Measurements from ENCODE around the gene GGTLC2. TPM values are rescaled to one million over a fixed set of nuclear protein-coding genes. Genes with fewer than 3 reads are reported as not detected.
"Not testable (repeated sequence)": the region's sequence is repeated elsewhere in the genome, so short reads cannot be mapped to it uniquely, and the experiment has no call there.

Gene GGTLC2
- total RNA-seq, 4 donors from 2014 or later = not detected

GRCh38 chr22:22636260-22636659 is 8.2 kb upstream of the GGTLC2 start:
- peak in 1 of 5 experiments; percentile 8 for TF ChIP-seq CTCF (IDR thresholded peaks at IDR 0.05)
- H3K36me3 ChIP-seq; H3K9me3 ChIP-seq; in situ Hi-C loops (cut with MboI; ENCODE audit: low pct_ligation_motif_present in 1 of 4, low pct_unique_long_range_greater_than_20kb in 1 of 4, low sequenced_read_pairs in 3 of 4); H3K4me1 ChIP-seq; intact Hi-C loops (cut with DNase I; ENCODE audit: low total_unique reads); H3K27me3 ChIP-seq; H3K4me3 ChIP-seq; H3K27ac ChIP-seq: not testable (repeated sequence)
- peak; percentile 22 for DNase-seq
- 8% methylated on average over 4 of the region's 7 CpGs; no CpG with 5 or more reads in 1 of the 2 donors for WGBS, 2 donors (ENCODE audit: low coverage in 1 of 2)

GRCh38 chr22:22638313-22638712 is 6.1 kb upstream of the GGTLC2 start:
- H3K27ac ChIP-seq; in situ Hi-C loops (cut with MboI; ENCODE audit: low pct_ligation_motif_present in 1 of 4, low pct_unique_long_range_greater_than_20kb in 1 of 4, low sequenced_read_pairs in 3 of 4): not testable (repeated sequence)
- 40 to 79% methylated on average over 1 to 2 of the region's 17 CpGs for WGBS, 2 donors (ENCODE audit: low coverage in 1 of 2)

GRCh38 chr22:22642255-22642654 is 2.2 kb upstream of the GGTLC2 start:
- 96% methylated on average over 7 of the region's 10 CpGs; no CpG with 5 or more reads in 1 of the 2 donors for WGBS, 2 donors (ENCODE audit: low coverage in 1 of 2)
- in situ Hi-C loops (cut with MboI; ENCODE audit: low pct_ligation_motif_present in 1 of 4, low pct_unique_long_range_greater_than_20kb in 1 of 4, low sequenced_read_pairs in 3 of 4); H3K4me3 ChIP-seq; H3K27me3 ChIP-seq; H3K9me3 ChIP-seq; intact Hi-C loops (cut with DNase I; ENCODE audit: low total_unique reads); DNase-seq; H3K36me3 ChIP-seq; H3K4me1 ChIP-seq; H3K27ac ChIP-seq: not testable (repeated sequence)

More at GRCh38 chr22:22638313-22638712, 6.1 kb upstream of the GGTLC2 start:
- H3K27me3 ChIP-seq; H3K4me1 ChIP-seq; H3K4me3 ChIP-seq; H3K36me3 ChIP-seq; DNase-seq; intact Hi-C loops (cut with DNase I; ENCODE audit: low total_unique reads); H3K9me3 ChIP-seq: not testable (repeated sequence)

GRCh38 chr22:22645969-22646368 is 1.6 kb downstream of the GGTLC2 start:
- H3K4me3 ChIP-seq; H3K4me1 ChIP-seq; in situ Hi-C loops (cut with MboI; ENCODE audit: low pct_ligation_motif_present in 1 of 4, low pct_unique_long_range_greater_than_20kb in 1 of 4, low sequenced_read_pairs in 3 of 4); intact Hi-C loops (cut with DNase I; ENCODE audit: low total_unique reads); H3K36me3 ChIP-seq; H3K27ac ChIP-seq; H3K9me3 ChIP-seq; DNase-seq; H3K27me3 ChIP-seq: not testable (repeated sequence)
- no CpG with 5 or more reads among the region's 4 CpGs for WGBS, 2 donors (ENCODE audit: low coverage in 1 of 2)

- H3K4me1 ChIP-seq; H3K27me3 ChIP-seq; H3K9me3 ChIP-seq; H3K4me3 ChIP-seq; intact Hi-C loops (cut with DNase I; ENCODE audit: low total_unique reads); DNase-seq; in situ Hi-C loops (cut with MboI; ENCODE audit: low pct_ligation_motif_present in 1 of 4, low pct_unique_long_range_greater_than_20kb in 1 of 4, low sequenced_read_pairs in 3 of 4); H3K36me3 ChIP-seq; H3K27ac ChIP-seq: not testable (repeated sequence)
- TF ChIP-seq CTCF (IDR thresholded peaks at IDR 0.05) = peak in 4 of 5 experiments; percentile 31 to 48 (median 42)
- 62% methylated on average over 3 of the region's 12 CpGs; no CpG with 5 or more reads in 1 of the 2 donors for WGBS, 2 donors (ENCODE audit: low coverage in 1 of 2)
Observed at GRCh38 chr22:22647952-22648351, 3.5 kb downstream of the GGTLC2 start.

GRCh38 chr22:22648863-22649536 is 4.6 kb downstream of the GGTLC2 start:
- H3K36me3 ChIP-seq; H3K4me3 ChIP-seq; H3K9me3 ChIP-seq; H3K4me1 ChIP-seq; in situ Hi-C loops (cut with MboI; ENCODE audit: low pct_ligation_motif_present in 1 of 4, low pct_unique_long_range_greater_than_20kb in 1 of 4, low sequenced_read_pairs in 3 of 4); intact Hi-C loops (cut with DNase I; ENCODE audit: low total_unique reads); H3K27ac ChIP-seq; H3K27me3 ChIP-seq; DNase-seq: not testable (repeated sequence)
- 85% methylated on average over 8 of the region's 9 CpGs; no CpG with 5 or more reads in 1 of the 2 donors for WGBS, 2 donors (ENCODE audit: low coverage in 1 of 2)

GRCh38 chr22:22649761-22650160 is 5.3 kb downstream of the GGTLC2 start:
- H3K36me3 ChIP-seq; H3K27me3 ChIP-seq; H3K9me3 ChIP-seq; H3K4me3 ChIP-seq; intact Hi-C loops (cut with DNase I; ENCODE audit: low total_unique reads); DNase-seq; H3K27ac ChIP-seq; H3K4me1 ChIP-seq; in situ Hi-C loops (cut with MboI; ENCODE audit: low pct_ligation_motif_present in 1 of 4, low pct_unique_long_range_greater_than_20kb in 1 of 4, low sequenced_read_pairs in 3 of 4): not testable (repeated sequence)
- 80% methylated on average over 1 of the region's 8 CpGs; no CpG with 5 or more reads in 1 of the 2 donors for WGBS, 2 donors (ENCODE audit: low coverage in 1 of 2)

- DNase-seq; H3K4me1 ChIP-seq; H3K27me3 ChIP-seq; H3K9me3 ChIP-seq; H3K36me3 ChIP-seq; intact Hi-C loops (cut with DNase I; ENCODE audit: low total_unique reads); H3K4me3 ChIP-seq; in situ Hi-C loops (cut with MboI; ENCODE audit: low pct_ligation_motif_present in 1 of 4, low pct_unique_long_range_greater_than_20kb in 1 of 4, low sequenced_read_pairs in 3 of 4); H3K27ac ChIP-seq: not testable (repeated sequence)
- WGBS, 2 donors (ENCODE audit: low coverage in 1 of 2) = no CpG with 5 or more reads among the region's 9 CpGs
Observed at GRCh38 chr22:22650398-22650797, 6.0 kb downstream of the GGTLC2 start.

- in situ Hi-C loops (cut with MboI; ENCODE audit: low pct_ligation_motif_present in 1 of 4, low pct_unique_long_range_greater_than_20kb in 1 of 4, low sequenced_read_pairs in 3 of 4); H3K9me3 ChIP-seq; H3K27me3 ChIP-seq; H3K27ac ChIP-seq; intact Hi-C loops (cut with DNase I; ENCODE audit: low total_unique reads); DNase-seq; H3K4me1 ChIP-seq; H3K36me3 ChIP-seq; H3K4me3 ChIP-seq: not testable (repeated sequence)
- 100% methylated on average over 2 of the region's 8 CpGs; no CpG with 5 or more reads in 1 of the 2 donors for WGBS, 2 donors (ENCODE audit: low coverage in 1 of 2)
Observed at GRCh38 chr22:22650803-22651515, 6.5 kb downstream of the GGTLC2 start.

Measured in transverse colon (tissue), 4 donors.